Measurements from ENCODE around the gene KCNG1.

Gene KCNG1

DNA sequence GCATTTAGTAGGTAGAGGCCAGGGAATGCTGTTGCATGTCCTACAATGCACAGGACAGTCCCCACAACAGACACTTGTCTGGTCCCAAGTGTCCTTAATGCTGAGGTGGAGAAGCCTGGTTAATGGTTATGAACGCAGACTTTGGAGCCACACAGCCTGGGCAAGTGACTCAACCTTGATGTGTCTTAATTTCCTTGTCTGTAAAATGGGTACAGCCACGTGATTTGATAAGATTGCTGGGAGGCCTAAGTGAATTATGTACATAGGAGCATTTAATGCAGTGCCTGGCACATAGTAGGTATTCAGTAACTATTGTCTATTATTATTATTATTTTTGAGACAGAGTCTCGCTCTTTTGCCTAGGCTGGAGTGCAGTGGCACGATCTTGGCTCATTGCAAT is 11.4 kb downstream of the KCNG1 start:
- FAIRE-seq = no peak

GRCh38 chr20:51010932-51011331 is 12.0 kb downstream of the KCNG1 start:
- FAIRE-seq = no peak

DNA sequence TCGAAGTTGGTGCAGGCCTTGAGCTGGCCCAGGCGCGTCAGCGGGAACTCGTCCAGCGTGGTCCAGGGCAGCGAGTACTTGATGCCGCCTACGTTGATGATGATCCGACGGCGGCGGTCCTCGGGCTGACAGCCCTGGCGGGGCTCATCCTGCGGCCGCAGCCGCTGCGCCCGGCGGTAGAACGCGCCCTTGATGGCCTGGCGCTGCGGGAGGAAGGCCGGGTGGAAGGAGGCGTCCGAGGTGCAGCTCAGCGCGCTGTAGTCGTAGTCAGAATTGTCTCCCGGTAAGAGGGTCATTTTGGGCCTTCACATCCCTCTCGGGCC is 12.9 kb downstream of the KCNG1 start:
- FAIRE-seq = no peak

- no peak for FAIRE-seq
These were observed 13.4 kb downstream of the KCNG1 start for GRCh38 chr20:51009303-51010042.

DNA sequence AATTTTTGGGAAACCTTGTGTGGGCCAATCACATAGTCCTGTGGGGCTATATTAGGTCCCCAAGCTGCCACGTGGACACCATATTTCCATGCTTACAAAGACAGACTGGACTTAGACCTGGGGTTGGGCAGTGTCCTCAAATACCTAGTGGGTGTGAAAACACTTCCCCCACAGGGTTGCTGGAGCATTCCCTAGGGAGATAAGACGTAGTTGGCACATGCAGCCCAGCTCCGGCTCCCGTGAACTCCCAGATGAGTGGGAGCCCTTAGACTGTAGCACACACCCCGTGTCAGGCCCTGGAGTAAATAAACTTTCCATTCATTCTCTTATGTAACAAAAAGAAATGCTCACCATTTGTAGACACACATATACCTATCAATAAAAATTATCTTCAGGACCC is 14.2 kb downstream of the KCNG1 start:
- no peak for FAIRE-seq

GRCh38 chr20:51005214-51005613 is 17.7 kb downstream of the KCNG1 start:
- no peak for FAIRE-seq

DNA sequence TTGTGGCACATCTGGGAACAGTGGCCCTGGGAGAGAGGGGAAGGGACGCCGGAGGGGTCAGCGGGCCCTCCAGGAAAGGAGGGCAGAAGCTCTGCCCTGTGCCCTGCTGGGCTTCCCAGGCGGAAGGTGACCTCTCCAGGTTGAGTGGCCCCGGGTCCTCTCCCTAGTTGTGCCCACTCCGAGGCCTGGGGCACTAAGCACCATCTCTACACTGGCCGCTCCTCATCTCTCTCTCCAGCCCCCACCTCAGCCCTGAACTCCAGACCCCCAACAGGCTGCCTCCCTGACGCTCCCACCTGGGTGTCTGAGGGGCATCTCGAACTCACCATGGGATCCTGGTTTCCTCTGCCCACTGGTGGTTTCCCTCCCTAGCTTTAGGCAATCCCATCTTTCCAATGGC is 18.1 kb downstream of the KCNG1 start:
- no peak for FAIRE-seq

DNA sequence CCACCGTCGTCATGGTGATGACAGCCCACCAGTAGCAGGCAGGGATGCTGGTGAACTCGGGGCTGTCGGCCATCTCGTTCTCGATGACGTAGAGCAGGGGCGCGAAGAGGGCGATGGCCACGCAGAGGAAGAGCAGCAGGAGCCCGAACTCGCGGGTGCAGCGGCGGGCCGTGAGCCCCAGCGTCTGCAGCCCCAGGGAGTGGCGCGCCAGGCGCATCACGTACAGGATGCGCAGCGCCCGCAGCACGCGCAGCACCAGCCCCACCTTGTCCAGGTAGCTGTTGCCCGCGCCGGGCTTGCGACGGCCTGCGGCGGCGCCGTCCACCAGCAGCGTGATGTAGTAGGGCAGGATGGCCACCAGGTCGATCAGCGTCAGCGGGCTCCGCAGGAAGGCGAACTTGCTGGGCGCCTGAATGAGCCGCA is 18.6 kb downstream of the KCNG1 start:
- no peak for FAIRE-seq

DNA sequence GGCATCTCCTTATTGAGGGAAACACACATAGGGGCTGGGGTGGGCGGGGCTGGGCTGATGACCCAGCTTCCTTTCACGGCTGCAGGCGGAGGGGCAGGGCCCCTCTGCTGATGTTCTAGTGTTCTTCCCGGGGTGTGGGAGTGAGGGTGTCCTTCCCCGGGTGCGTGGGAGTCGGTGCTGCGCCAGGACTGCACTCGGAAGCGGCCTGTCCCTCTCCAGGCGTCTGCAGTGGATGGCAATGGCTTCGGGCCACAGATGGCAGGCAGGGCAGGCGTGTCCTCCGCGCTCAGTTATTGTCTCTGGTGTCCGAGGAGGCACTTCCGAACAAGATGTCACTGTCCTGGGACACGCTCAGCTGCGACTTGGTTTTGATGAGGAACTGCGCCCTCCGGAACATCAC is 19.2 kb downstream of the KCNG1 start:
- FAIRE-seq = no peak

DNA sequence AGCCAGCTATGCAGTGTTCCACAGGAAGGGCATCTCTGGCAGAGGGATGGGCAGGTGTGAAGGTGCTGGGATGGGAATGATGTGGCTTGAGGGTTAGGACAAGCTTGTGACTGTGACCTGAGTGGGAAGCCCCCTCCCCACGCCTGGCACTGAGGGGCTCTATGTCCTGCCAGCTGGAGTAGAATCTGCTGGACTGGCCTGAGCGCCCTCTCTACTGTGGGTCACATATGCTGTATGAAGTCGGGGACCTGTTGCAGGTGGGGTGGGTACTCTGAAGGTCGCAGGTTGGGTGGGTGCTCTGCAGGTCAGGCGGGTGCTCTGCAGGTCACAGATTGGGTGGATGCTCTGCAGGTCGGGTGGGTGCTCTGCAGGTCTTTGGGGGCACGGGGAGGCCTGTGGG is 20.3 kb downstream of the KCNG1 start:
- FAIRE-seq = no peak

DNA sequence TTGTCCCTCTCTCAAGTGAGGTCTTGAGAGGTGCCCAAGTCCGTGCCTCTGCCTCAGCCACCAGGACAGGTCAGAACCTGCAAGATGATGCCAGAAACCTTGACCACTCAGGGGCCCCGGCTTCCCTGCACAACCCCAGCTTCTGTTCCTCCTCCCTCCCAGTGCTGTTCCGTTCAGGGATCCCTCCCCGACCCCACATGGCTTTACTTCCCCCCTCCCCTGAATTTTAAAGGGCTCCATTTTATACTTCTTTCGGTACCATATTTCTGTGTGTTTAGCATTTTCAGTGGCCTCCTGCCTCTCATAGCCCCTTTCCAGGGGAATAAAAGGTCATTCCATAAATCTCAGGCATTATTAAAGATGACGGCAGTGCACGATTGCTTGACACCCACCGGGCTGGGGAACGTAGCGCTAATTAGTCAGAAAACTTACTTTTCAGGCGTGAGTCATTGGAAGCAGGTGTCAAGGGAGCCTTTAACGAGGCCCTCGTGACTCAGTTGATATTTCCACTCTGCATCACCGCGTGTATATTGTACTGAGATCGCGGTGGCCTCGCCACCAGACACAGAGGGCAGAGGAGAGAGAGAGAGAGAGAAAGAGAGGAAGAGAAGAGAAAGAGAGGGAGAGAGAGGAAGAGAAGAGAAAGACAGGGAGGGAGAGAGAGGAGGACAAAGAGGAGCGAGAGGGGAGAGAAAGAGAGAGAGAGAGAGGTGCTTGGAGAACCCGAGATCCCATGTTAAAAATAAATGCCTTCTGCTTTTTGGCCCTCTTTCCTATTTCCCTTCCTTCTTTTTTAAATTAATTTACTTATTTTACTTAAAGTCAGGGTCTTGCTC is 21.3 kb downstream of the KCNG1 start:
- no peak for FAIRE-seq

GRCh38 chr20:50999355-50999754 is 23.6 kb downstream of the KCNG1 start:
- FAIRE-seq = no peak

GRCh38 chr20:50996901-50997865 is 25.7 kb downstream of the KCNG1 start:
- FAIRE-seq = no peak

- no peak for FAIRE-seq
These were observed 27.4 kb downstream of the KCNG1 start for GRCh38 chr20:50995506-50995905.

- FAIRE-seq = no peak
These were observed 29.0 kb downstream of the KCNG1 start for GRCh38 chr20:50993876-50994275.

DNA sequence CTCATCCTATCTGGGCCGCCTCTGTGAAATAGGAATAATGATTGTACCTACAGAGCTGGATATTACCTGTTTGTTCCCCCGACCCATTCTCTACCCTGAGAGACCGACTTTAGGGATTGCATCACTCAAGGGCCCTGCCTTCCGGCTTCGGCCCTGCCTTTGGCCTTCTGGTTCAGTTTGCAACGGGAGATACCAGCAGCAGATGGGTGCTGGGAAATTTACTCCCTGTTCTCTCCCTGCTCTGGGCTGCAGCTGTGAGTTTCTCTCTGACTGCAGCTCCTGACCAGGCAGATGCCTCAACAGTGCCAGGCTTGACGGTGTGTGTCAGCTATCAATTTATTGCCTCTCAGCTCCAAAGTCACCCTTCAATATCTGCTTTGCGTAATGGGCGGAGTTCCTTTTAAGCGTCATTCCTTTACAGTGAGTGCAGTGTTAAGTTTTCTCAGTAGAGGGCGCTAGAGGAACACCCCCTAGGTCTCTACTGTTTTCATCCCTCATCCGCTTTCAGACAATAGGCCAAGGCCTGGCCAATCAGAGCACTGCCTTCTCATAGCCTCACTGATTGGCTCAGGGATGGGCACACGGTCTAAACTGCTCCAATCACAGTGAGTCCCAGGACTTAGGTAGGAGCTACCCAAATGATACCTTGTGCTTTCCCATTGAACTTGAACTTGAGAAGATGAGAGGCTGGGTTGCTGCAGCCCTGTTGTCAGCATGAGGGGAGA is 30.0 kb downstream of the KCNG1 start:
- no peak for FAIRE-seq

- FAIRE-seq = no peak
These were observed 30.6 kb downstream of the KCNG1 start for GRCh38 chr20:50992336-50992732.

DNA sequence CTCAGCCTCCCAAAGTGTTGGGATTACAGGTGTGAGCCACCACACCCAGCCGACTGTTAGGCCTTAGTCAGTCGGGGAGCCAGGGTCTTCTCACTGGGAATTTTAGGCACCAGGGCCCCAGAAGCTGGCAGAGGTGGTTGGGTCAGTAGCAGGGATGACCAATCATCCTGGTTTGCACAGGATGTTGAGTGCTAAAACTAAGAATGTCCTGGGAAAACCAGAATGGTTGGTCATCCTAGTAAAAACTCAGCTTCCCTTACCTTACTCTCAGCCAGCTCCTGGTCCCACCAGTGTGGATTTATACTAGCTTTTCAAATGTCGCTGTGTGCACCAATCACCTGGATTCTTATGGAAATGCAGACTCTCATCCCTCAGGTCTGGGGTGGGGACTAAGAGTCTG is 31.8 kb downstream of the KCNG1 start:
- no peak for FAIRE-seq

DNA sequence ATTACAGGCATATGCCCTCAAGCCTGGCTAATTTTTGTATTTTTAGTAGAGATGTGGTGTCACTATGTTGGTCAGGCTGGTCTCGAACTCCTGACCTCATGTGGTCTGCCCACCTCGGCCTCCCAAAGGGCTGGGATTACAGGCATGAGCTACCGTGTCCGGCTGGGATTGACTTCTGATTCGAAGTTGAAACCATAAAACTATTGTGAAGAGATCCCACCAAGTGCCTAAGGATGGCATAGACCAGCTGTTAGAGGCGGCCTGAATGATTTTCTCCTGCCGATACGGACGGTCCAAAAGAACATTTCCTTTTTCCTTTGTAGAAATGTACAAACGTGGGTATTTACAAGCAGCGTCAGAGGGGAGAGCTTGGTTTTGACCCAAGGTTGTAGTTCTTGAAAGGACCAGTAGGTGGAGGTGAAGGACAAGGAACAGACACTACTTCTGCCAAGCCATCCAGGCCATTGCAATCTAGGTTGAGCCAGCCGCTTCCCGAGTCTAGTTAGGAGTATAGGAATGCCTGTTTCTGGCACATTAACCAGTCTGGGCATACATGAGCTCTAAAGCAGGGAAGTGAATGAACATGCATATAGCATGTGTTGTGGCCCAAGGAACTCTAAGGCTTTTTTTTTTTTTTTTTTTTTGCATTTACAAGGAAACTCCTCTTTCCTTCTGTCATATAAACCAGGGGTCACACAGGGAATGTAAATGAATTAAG is 35.3 kb downstream of the KCNG1 start:
- no peak for FAIRE-seq

GRCh38 chr20:50983321-50983720 is 39.6 kb downstream of the KCNG1 start:
- FAIRE-seq = no peak

- FAIRE-seq = no peak
These were observed 40.5 kb downstream of the KCNG1 start for GRCh38 chr20:50982363-50982762.

- no peak for FAIRE-seq
These were observed 41.2 kb downstream of the KCNG1 start for GRCh38 chr20:50981714-50982048.
